ENCODE data around the gene LAYN.

GRCh38 chr11:111562692-111563389, 22.3 kb downstream of the LAYN start:
- TF ChIP-seq CREB1 (IDR thresholded peaks at IDR 0.05) = no peak
- no peak for TF ChIP-seq CREB1 (CRISPR knock-in tag; IDR thresholded peaks at IDR 0.05)
- TF ChIP-seq, protein P1, sequence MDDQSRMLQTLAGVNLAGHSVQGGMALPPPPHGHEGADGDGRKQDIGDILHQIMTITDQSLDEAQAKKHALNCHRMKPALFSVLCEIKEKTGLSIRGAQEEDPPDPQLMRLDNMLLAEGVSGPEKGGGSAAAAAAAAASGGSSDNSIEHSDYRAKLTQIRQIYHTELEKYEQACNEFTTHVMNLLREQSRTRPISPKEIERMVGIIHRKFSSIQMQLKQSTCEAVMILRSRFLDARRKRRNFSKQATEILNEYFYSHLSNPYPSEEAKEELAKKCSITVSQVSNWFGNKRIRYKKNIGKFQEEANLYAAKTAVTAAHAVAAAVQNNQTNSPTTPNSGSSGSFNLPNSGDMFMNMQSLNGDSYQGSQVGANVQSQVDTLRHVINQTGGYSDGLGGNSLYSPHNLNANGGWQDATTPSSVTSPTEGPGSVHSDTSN (CRISPR knock-in tag; IDR thresholded peaks at IDR 0.05; ENCODE audit: borderline replicate concordance) = no peak
- no peak for TF ChIP-seq ZNF562 (CRISPR knock-in tag; IDR thresholded peaks at IDR 0.05; ENCODE audit: borderline replicate concordance)
- TF ChIP-seq, protein P2, sequence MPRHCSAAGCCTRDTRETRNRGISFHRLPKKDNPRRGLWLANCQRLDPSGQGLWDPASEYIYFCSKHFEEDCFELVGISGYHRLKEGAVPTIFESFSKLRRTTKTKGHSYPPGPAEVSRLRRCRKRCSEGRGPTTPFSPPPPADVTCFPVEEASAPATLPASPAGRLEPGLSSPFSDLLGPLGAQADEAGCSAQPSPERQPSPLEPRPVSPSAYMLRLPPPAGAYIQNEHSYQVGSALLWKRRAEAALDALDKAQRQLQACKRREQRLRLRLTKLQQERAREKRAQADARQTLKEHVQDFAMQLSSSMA (CRISPR knock-in tag; IDR thresholded peaks at IDR 0.05) = no peak
- TF ChIP-seq ZMAT3 (CRISPR knock-in tag; conservative IDR thresholded peaks at IDR 0.05) = no peak
- TF ChIP-seq IRX3 (CRISPR knock-in tag; IDR thresholded peaks at IDR 0.05; ENCODE audit: borderline replicate concordance, low read depth) = no peak
- no peak for TF ChIP-seq ZNF552 (CRISPR knock-in tag; IDR thresholded peaks at IDR 0.05; ENCODE audit: borderline replicate concordance)
- TF ChIP-seq ZNF558 (CRISPR knock-in tag; IDR thresholded peaks at IDR 0.05; ENCODE audit: borderline replicate concordance) = no peak
- TF ChIP-seq RAD21 (CRISPR knock-in tag; IDR thresholded peaks at IDR 0.05) = no peak
- TF ChIP-seq GPN1 (CRISPR knock-in tag; IDR thresholded peaks at IDR 0.05; ENCODE audit: borderline replicate concordance) = no peak
- TF ChIP-seq ZNF674 (CRISPR knock-in tag; IDR thresholded peaks at IDR 0.05; ENCODE audit: low read depth) = no peak
- TF ChIP-seq, protein P3, sequence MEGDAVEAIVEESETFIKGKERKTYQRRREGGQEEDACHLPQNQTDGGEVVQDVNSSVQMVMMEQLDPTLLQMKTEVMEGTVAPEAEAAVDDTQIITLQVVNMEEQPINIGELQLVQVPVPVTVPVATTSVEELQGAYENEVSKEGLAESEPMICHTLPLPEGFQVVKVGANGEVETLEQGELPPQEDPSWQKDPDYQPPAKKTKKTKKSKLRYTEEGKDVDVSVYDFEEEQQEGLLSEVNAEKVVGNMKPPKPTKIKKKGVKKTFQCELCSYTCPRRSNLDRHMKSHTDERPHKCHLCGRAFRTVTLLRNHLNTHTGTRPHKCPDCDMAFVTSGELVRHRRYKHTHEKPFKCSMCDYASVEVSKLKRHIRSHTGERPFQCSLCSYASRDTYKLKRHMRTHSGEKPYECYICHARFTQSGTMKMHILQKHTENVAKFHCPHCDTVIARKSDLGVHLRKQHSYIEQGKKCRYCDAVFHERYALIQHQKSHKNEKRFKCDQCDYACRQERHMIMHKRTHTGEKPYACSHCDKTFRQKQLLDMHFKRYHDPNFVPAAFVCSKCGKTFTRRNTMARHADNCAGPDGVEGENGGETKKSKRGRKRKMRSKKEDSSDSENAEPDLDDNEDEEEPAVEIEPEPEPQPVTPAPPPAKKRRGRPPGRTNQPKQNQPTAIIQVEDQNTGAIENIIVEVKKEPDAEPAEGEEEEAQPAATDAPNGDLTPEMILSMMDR (CRISPR knock-in tag; IDR thresholded peaks at IDR 0.05) = no peak
- TF ChIP-seq EZH2 (conservative IDR thresholded peaks at IDR 0.05; ENCODE audit: low read depth, low read length) = no peak
